NCI-H510A (cell line): ENCODE results near the gene CDH5.

Experiments used
- DNase-seq: peaks from one replicate; lab custom pipeline; 2025; lab: John Stamatoyannopoulos, UW

Gene CDH5

GRCh38 chr16:66353055-66353454 is 13.4 kb upstream of the CDH5 start:
- DNase-seq: no peak

DNA sequence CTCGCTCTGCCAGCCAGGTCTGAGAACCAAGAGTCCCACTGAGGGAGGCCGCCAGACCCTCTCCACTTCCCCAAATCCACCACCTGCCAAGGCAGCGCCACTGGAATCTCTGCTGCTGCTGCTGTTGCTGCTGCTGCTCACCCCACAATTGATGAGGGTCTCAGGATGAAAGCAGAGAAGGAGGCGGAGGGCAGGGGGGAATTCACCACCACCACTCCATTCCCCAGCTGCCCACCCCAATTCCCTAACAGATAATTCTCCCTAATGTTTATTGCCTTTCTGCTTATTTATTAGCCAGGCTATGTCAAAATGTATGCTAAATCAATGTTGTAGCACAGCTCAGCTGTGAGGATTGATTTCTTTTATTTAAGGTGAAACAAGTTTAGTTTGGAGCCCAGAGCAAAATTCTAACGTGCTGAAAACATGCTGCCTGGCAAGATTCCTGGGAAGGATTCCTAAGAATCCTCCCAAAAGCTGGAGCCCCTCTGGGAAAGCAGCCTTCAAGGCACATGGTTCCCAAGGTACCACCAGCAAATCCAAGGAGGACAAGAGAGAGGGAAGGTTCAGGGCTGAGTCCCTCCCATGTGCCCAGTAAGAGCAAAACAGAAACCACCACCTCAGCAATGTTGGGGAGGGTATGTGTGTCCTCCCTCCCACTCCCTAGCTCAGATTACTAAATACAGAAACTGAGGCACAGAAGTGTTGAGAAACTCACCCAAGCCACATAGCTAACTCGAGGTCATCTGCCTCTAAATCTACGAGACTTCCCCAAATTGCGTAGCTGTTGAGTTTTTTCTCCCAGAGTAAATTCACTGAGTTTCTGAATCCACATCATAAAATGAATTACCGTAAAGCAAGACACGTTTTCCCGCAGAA is 12.2 kb upstream of the CDH5 start:
- no peak for DNase-seq

DNA sequence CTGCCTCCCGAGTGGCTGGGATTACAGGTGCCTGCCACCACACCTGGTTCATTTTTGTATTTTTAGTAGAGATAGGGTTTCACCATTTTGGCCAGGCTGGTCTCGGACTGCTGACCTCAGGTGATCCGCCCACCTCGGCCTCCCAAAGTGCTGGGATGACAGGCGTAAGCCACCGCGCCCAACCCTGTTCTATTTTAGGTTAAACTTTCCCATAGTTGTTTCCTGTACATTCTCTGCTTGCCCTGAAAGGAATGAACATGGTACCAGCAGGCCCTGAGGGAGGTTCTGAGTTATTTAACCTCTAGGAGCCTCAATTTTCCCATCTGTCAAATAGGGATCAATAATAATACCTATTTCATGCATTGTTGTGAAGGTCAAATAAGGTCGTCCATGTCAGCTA is 11.0 kb upstream of the CDH5 start:
- no peak for DNase-seq

DNA sequence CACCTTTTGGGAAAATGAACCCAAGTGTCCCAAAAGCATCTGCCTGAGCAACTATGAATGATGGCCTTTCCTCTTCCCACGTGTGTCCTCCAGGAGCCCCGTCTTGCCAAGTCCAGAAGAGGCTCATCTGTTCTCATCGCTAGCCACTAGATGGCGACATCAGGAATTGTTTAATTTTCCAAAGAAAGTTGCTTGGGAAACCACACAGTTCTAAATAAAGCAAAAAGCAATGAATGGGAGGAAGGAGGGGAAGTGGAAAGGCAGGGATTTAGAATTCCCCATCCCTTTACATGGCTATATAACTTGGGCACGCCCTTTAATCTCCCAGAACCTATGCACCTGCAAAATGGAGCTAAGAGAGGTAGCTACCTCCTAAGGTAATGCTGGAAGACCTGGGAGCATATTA is 9.0 kb upstream of the CDH5 start:
- DNase-seq: no peak

DNA sequence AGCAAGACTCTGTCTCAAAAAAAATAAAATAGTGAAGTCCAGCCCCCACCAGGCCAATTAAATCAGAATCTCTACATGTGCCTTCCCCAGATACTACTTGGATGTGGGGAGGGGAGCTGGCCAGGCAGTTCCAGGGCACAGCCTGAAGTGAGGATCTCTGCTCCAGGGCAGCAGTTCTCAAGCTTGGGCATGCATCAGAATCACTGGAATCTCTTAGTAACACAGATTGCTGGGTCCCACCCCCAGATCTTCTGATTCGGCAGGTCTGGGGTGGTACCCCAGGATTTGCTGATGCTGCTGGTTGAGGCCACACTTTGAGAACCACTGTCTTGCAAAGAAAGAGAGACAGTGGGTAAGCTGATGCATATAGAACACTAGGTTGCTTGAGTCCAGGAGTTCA is 8.3 kb upstream of the CDH5 start:
- no peak for DNase-seq

DNA sequence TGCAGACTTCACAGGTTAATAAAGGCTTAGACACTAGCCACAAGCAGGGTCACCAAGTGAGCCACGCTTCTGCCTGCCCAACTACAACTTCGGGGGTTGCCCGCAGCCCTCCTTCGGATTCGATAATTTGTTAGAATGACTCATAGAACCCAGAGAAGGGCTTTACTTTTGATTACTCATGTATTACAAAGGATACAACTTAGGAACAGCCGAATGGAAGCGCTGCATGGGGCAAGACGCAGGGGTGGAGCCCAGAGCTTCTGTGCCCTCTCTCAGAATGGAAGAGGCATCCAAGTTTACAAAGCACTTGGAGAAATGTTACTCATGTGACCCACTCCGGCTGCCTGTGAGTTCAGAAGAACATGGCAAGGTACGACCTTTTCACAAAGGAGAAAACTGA is 7.5 kb upstream of the CDH5 start:
- no peak for DNase-seq

DNA sequence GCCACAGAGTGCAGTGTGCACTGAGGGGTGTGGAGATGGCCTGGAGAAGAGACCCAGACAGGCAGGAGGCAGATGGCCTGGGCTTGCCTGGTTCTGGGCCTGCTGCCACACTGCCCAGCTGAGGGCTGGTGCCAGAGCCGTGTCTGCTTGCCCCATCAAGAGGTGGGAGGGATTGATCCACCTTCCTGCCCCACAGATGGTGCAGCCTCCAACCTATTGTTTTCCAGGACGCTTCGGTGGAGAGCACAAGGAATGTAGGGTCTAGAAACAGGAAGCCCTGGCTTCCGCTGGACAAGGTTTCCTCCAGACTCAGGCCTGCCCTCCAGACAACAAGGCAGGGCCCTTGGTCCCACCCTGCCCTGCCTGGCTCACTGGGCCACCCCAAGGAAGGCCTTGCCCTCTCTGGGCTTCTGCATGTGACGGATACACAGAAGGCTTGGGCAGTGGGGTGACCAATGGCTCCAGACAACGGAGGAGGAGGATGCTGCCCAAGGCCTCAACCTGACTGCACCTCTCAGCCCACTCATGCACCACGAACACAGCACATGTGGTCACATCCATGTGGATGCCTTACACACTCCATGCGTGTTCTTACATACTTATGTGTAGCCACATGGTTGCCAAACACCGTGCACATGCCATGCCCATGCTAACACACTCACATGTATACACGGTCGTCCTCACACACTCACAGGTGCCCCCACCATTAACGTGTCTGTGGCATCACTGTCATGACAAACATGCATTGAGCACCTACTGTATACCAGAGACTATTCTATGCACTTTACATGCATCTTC is 6.5 kb upstream of the CDH5 start:
- no peak for DNase-seq

GRCh38 chr16:66360624-66361324 is 5.7 kb upstream of the CDH5 start:
- no peak for DNase-seq

- no peak for DNase-seq
Measured at GRCh38 chr16:66361604-66362135, 4.8 kb upstream of the CDH5 start.

- DNase-seq: no peak
Measured at GRCh38 chr16:66363211-66363777, 3.2 kb upstream of the CDH5 start.

- DNase-seq: no peak
Measured at GRCh38 chr16:66364117-66364958, 2.2 kb upstream of the CDH5 start.

DNA sequence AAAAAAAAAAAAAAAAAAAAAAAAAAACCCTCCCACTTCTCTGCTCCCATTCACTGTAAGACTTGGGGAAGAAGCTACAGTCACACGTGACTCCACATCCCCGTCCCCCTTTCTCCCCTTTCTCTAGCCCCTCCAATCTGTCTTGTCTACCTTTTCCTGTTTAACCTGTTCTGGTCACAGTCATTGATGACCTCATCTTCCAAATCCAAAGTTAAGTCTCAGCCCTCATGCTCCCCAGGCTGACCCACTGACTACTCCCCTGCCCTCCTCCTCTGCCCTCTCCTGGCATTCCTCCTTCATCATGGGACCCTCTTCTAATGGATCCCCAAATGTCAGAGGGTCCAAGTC is 1.6 kb upstream of the CDH5 start:
- DNase-seq: no peak

GRCh38 chr16:66365651-66366050 is 840 bp upstream of the CDH5 start:
- no peak for DNase-seq

GRCh38 chr16:66367968-66368891 is 1.7 kb downstream of the CDH5 start:
- DNase-seq: no peak

GRCh38 chr16:66369055-66369592 is 2.6 kb downstream of the CDH5 start:
- no peak for DNase-seq

- DNase-seq: no peak
Measured at GRCh38 chr16:66370786-66371684, 4.5 kb downstream of the CDH5 start.

DNA sequence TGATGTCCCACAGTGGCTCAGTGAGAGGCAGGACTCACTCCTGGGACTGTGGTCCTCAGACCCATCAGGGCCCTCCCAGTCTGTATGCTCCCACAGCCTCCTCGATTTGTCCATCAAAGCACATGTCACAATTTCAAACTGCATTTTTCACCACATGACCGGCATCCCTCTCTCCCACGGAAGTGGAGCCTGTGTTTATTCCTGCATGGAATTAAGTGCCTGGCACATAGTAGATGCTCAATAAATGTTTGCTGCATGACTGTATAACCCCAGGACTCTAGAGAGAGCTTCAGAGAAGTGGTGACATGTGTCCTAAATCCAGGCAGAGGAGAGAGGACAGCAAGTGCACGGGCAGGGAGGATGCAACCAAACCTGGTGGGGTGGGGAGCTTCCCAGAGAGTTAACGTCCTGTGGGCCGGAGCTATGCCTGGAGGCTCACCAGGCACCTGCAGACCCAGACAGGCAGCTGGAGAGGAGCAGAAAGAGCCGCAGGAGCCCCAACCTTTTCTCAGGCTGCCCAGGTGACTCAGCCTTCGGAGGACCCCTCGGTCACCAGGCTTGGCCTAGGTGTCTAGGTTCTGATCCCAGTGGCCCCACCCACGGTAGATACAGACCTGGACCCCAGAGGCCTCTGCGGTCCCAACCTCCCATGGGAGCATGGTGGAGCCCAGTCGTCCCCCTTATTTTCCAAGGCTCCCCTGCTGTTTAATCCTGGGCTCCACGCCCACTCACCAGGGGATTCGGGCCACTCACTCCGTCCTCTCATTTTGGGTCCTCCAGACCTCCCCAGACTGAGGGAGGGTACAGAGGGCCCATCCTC is 5.8 kb downstream of the CDH5 start:
- no peak for DNase-seq

GRCh38 chr16:66372898-66373155 is 6.3 kb downstream of the CDH5 start:
- no peak for DNase-seq
